DMS153 treated with DMSO at 0.1 percent for 48 hours (cell line): ENCODE results near the gene SIK3.

Experiments
- DNase-seq: peaks from one replicate; lab custom pipeline; 2025; ENCODE audit not compliant: unreplicated experiment; lab: John Stamatoyannopoulos, UW

Gene SIK3

GRCh38 chr11:116972691-116973090 is 125.5 kb downstream of the SIK3 start:
- no peak for DNase-seq

GRCh38 chr11:116970485-116971292 is 127.5 kb downstream of the SIK3 start:
- no peak for DNase-seq

- no peak for DNase-seq
Measured at GRCh38 chr11:116969694-116970093, 128.5 kb downstream of the SIK3 start.

- DNase-seq, result no peak
Measured at GRCh38 chr11:116964269-116964668, 134.0 kb downstream of the SIK3 start.

- no peak for DNase-seq
Measured at GRCh38 chr11:116963813-116964212, 134.4 kb downstream of the SIK3 start.

- no peak for DNase-seq
Measured at GRCh38 chr11:116962108-116962507, 136.1 kb downstream of the SIK3 start.

GRCh38 chr11:116960930-116961329 is 137.3 kb downstream of the SIK3 start:
- DNase-seq, result no peak

- no peak for DNase-seq
Measured at GRCh38 chr11:116958246-116958645, 140.0 kb downstream of the SIK3 start.

GRCh38 chr11:116955949-116956348 is 142.3 kb downstream of the SIK3 start:
- no peak for DNase-seq

- DNase-seq, result no peak
Measured at GRCh38 chr11:116955548-116955947, 142.7 kb downstream of the SIK3 start.

- no peak for DNase-seq
Measured at GRCh38 chr11:116953530-116954285, 144.5 kb downstream of the SIK3 start.

GRCh38 chr11:116951762-116952161 is 146.5 kb downstream of the SIK3 start:
- no peak for DNase-seq

- DNase-seq, result no peak
Measured at GRCh38 chr11:116950210-116950609, 148.0 kb downstream of the SIK3 start.

- DNase-seq, result no peak
Measured at GRCh38 chr11:116948391-116948790, 149.8 kb downstream of the SIK3 start.

- DNase-seq, result no peak
Measured at GRCh38 chr11:116946414-116946813, 151.8 kb downstream of the SIK3 start.

- no peak for DNase-seq
Measured at GRCh38 chr11:116939499-116939898, 158.7 kb downstream of the SIK3 start.

- DNase-seq, result no peak
Measured at GRCh38 chr11:116938471-116939070, 159.7 kb downstream of the SIK3 start.

GRCh38 chr11:116936754-116937446 is 161.3 kb downstream of the SIK3 start:
- no peak for DNase-seq

- no peak for DNase-seq
Measured at GRCh38 chr11:116935514-116935913, 162.7 kb downstream of the SIK3 start.

GRCh38 chr11:116935089-116935488 is 163.1 kb downstream of the SIK3 start:
- no peak for DNase-seq

- no peak for DNase-seq
Measured at GRCh38 chr11:116933961-116934360, 164.3 kb downstream of the SIK3 start.
